ENCODE data around the gene MEI4. TPM values are rescaled to one million over a fixed set of nuclear protein-coding genes. Genes with fewer than 3 reads are reported as not detected.

The MEI4 gene
- total and polyA plus RNA-seq, 2 of the 4 experiments (the other 2 are of a cell fraction), result not detected

- no peaks in the 10 kb centered on the region for H3K4me1 ChIP-seq (ENCODE audit: control insufficient read depth, insufficient read depth, low read length)
- ChIA-PET POLR2A (ENCODE audit: unreplicated experiment) (no interaction called here), CTCF (no interaction called here)
- ATAC-seq (ENCODE audit: low read depth), result no peak
- no peak overlapping the region for H3K56ac ChIP-seq (ENCODE audit: extremely low read depth, insufficient read depth, low read length)
- no peaks in the 10 kb centered on the region for H3K9me3 ChIP-seq (ENCODE audit: control insufficient read depth, insufficient read depth, low read length)
- no peak overlapping the region for H3K14ac ChIP-seq (replicated peaks; ENCODE audit: low read depth, low read length)
- no peak for DNase-seq
- H3K4me3 ChIP-seq (ENCODE audit: insufficient read depth, low read depth, low read length), result no peak overlapping the region
- no peak overlapping the region for H2AK9ac ChIP-seq (replicated peaks; ENCODE audit: low read depth, low read length, poor library complexity)
- dilution Hi-C loops (cut with HindIII; ENCODE audit: low sequenced_read_pairs, unreplicated experiment), result no loop called here
- TF ChIP-seq RFX5 (IDR thresholded peaks at IDR 0.05; ENCODE audit: low read depth, low read length) (no peak), MXI1 (IDR thresholded peaks at IDR 0.05; ENCODE audit: borderline replicate concordance, low read depth, low read length) (no peak), MAZ (IDR thresholded peaks at IDR 0.05; ENCODE audit: borderline replicate concordance, low read depth, low read length) (no peak)
- no peak overlapping the region for H3K18ac ChIP-seq (ENCODE audit: low read depth, low read length)
- no peak overlapping the region for H2BK15ac ChIP-seq (ENCODE audit: low read depth, low read length)
- no peaks in the 10 kb centered on the region for H3K79me1 ChIP-seq (ENCODE audit: low read depth in 1 of 2, low read length in 2 of 2)
- BruUV-seq (replicated peaks), result no TSS peak
- no peak overlapping the region for H4K91ac ChIP-seq (ENCODE audit: insufficient read depth, low read depth, low read length)
- intact Hi-C loops (cut with micrococcal nuclease), result no loop called here
- no peak overlapping the region for H3K9ac ChIP-seq (ENCODE audit: low read depth, low read length)
- H3K27me3 ChIP-seq (ENCODE audit: control insufficient read depth, insufficient read depth, low read length), result no peaks in the 10 kb centered on the region
- no CpG with 5 or more reads among the region's 1 CpG for WGBS, 2 experiments (ENCODE audit: extremely low coverage in 2 of 2, insufficient read length in 1 of 2)
- no peak overlapping the region for H3K23ac ChIP-seq (ENCODE audit: low read depth, low read length)
- H2BK20ac ChIP-seq (ENCODE audit: low read depth, low read length), result no peak overlapping the region
- H2AK5ac ChIP-seq (ENCODE audit: low read depth, low read length), result no peak overlapping the region
- no peaks in the 10 kb centered on the region for H3K36me3 ChIP-seq (ENCODE audit: control insufficient read depth, insufficient read depth, low read length)
- no peak overlapping the region for H3K27ac ChIP-seq (ENCODE audit: insufficient read depth, low read length)
- H4K20me1 ChIP-seq (ENCODE audit: insufficient read depth, low read length), result no peaks in the 10 kb centered on the region
- no peak overlapping the region for H3K4ac ChIP-seq (ENCODE audit: low read depth, low read length)
- H2BK120ac ChIP-seq (ENCODE audit: low read depth, low read length), result no peak overlapping the region
- no peaks in the 10 kb centered on the region for H3K9me1 ChIP-seq (ENCODE audit: insufficient read depth, low read length)
- no peak overlapping the region for H2BK5ac ChIP-seq (ENCODE audit: low read depth, low read length, poor library complexity, severe bottlenecking)
- in situ Hi-C loops (cut with MboI; ENCODE audit: low sequenced_read_pairs), result no loop called here
- H2AFZ ChIP-seq (replicated peaks; ENCODE audit: low read length, poor library complexity), result no peak overlapping the region
- H3K4me2 ChIP-seq (ENCODE audit: low read depth, low read length), result no peak overlapping the region
- H4K8ac ChIP-seq (ENCODE audit: low read depth in 2 of 2, low read length in 2 of 2), result no peak overlapping the region
- H4K5ac ChIP-seq (ENCODE audit: low read depth, low read length), result no peak overlapping the region
These were observed 26.4 kb upstream of the MEI4 start for GRCh38 chr6:77626426-77626825.
